Pancreas (tissue), 10 donors: ENCODE results near the gene ACBD7. TPM values are rescaled to one million over a fixed set of nuclear protein-coding genes. Genes with fewer than 3 reads are reported as not detected.

Experiments used
- ATAC-seq, 4 donors: fragments of 200-7000 bp; cut with Tn5 transposase; one replicate each; pipeline versions ENCODE4 v1.8.0 to v1.9.1; 2020; ENCODE audit warnings: mild to moderate bottlenecking in 4 of 4, moderate library complexity in 4 of 4
- DNase-seq, 6 donors: peaks; one replicate each; pipeline ENCODE4 v3.0.0-alpha.2; 2020
- FAIRE-seq: peaks from 2 replicates; lab custom pipeline; 2012; peaks lifted over from hg19 to GRCh38; lab: Jason Lieb, UNC
- H3K27ac ChIP-seq, 4 donors: fragments of 200-600 bp; sonication (generic); 1 replicate in 3 of 4; 2 replicates in 1 of 4; pipeline versions ENCODE4 v1.5.0 to v1.8.0; 2020
- H3K27me3 ChIP-seq, 4 donors: fragments of 200-600 bp; one replicate each; pipeline ENCODE4 v1.8.0; 2021
- H3K36me3 ChIP-seq, 3 donors: fragments of 200-600 bp; sonication (generic) in 1 of 3; one replicate each; pipeline versions ENCODE4 v1.5.0 to v1.8.0; 2020 to 2021
- H3K4me1 ChIP-seq, 3 donors: fragments of 200-600 bp; one replicate each; pipeline ENCODE4 v1.8.0; 2021
- H3K4me3 ChIP-seq, 4 donors: fragments of 200-600 bp; sonication (generic) in 2 of 4; one replicate each; pipeline versions ENCODE4 v1.5.0 to v1.8.0; 2020 to 2021
- H3K9me3 ChIP-seq, 4 donors: fragments of 200-600 bp; one replicate each; pipeline ENCODE4 v1.8.0; 2021
- CTCF ChIP-seq, 4 donors: fragments of 200-600 bp; sonication (generic) in 3 of 4; IDR thresholded peaks; one replicate each; pipeline versions ENCODE4 v1.5.0 to v1.8.0; 2021; ENCODE audit warnings: antibody characterized with exemption in 4 of 4
- WGBS, 2 donors: extraction: QIAGEN DNeasy Blood & Tissue Kit; methylation state at CpG; one replicate each; pipeline ENCODE4 v1.1.7; 2013; 5-methylcytosine and 5-hydroxymethylcytosine counted together
- intact Hi-C, 3 donors: fragments of 100-400 bp; cut with DNase I; formaldehyde crosslinking; loops; one replicate each; pipeline versions ENCODE4 v1.11.1 to v1.14.2; 2022
- polyA plus RNA-seq, 2 donors: library from polyadenylated mRNA; stranded (reverse); fragments of 200-250 nt; gene quantifications; one replicate each; pipeline ENCODE4 v1.2.3, GENCODE V29; 2013
- total RNA-seq, 6 donors: library from RNA; stranded (reverse); fragmentation: NEBNext Ultra II Directional in 4 of 6; extraction: Animal tissue kit (Norgen Biotek cat#: 25700) in 4 of 6; gene quantifications; one replicate each; pipeline versions ENCODE4 v1.2.1 to v1.2.4, GENCODE V29; 2021 to 2023
- donor health status: healthy with polysubstance abuse.
- donor health status: DM: no; HTN: no; CAD: no; lungs with moderate emphysema.
- donor health status: DM: no; HTN: no; CAD: no.
- donor health status: control.
- donor health status: control.
- donor health status: Bipolar disorder and iron deficiency.
- donor health status: DM: yes; HTN: yes; CAD: no.
- donor health status: DM: no; HTN: no; CAD: no.
- donor health status: DM: no; HTN: no; CAD: no.
- donor health status: DM: yes; HTN: yes; CAD: no.

The ACBD7 gene
- under 1 TPM in 4 of 6 donors, not detected in 2; 0.13 to 0.59 (median 0.30) TPM for total RNA-seq
- under 1 TPM in 1 of 2 donors, not detected in 1; 0.07 TPM for polyA plus RNA-seq

DNA sequence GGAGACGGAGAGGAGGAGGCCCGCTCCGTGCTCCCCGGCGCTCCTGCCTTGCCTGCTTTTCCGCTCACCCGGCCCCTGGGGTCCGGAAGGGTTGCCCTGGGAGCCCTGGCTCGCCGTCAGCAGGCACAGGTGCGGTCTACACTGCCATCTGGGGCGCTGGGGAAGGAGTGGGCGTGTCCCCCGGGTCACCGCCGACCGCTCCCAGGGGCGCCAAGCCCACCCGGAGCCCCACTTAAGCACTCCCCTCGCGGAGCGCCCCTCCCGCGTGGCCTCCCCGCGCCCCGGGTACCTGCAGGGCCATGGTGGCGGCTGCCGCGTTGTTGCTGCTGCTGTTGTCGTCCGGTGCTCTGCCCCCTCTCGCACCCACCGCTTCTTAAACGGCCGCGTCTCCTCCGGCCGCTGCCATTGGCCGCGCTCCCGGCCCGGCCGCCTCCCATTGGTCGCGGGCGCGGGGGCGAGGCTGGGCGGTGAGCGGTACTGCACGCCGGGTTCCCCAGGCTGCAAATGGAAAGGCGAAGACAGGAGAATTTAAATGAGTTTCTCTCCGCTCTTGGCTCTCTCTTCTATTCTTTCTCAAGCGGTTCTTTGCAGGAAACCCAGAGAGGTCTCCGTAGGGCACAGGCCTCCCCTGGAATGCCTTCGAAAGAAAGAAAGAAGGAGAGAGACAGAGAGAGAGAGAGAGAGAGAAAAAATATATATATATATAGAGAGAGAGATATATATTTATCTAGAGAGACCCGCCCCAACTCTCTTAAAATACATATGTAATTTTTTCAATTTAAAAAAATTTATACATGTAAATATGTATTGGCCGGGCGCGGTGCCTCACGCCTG, at the start of gene ACBD7:
TSS of gene ACBD7 (minus strand) at position 349 of the 834 bp plus-strand sequence. CDS start at position 301, 48 bp downstream.
- intact Hi-C loops = no loop called here
- Histone ChIP-seq H3K4me1 (peaks cover 0 to 3% (median 0%) of the 10 kb centered on the region in 3 donors), H3K4me3 (peak within 1 kb of the TSS; percentile 55 to 68 (median 59)), H3K36me3 (no peaks in the 10 kb centered on the region), H3K9me3 (no peaks in the 10 kb centered on the region), H3K27ac (no peak within 1 kb of the TSS), H3K27me3 (no peaks in the 10 kb centered on the region)
- ATAC-seq = peak; percentile 96 to 99 (median 98)
- peak; percentile 49 to 69 (median 60) for TF ChIP-seq CTCF (IDR thresholded peaks at IDR 0.05)
- peak; percentile 67 to 93 (median 79) for DNase-seq
- WGBS, 2 donors = 6 to 7% methylated on average over 51 to 63 of the region's 63 CpGs
- FAIRE-seq = no peak

DNA sequence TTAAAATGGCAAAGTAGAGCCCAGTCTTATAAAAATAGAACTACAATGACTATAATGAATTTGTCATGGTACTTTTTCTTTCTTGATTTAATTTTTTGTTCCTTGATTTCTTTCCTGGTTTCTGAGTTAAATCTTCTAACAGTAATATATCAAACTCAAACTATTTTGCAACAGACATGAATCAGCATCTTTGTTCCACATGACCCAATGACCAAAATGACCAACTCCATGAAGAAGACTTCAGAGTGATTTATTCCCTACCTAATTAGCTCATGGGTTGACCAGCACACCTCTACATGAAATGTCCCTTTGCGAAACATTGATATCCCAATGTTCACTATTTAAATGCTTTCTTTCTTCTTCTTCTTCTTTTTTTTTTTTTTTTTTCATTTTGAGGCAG, 49.1 kb upstream of the ACBD7 start:
- peaks cover 0 to 4% (median 0%) of the 10 kb centered on the region in 3 donors for H3K4me1 ChIP-seq
- intact Hi-C loops = no loop called here
- WGBS, 2 donors = 100% methylated on average over 1 of the region's 1 CpG
- H3K4me3 ChIP-seq = no peak overlapping the region
- H3K9me3 ChIP-seq = no peaks in the 10 kb centered on the region
- no peaks in the 10 kb centered on the region for H3K27me3 ChIP-seq
- FAIRE-seq (no peak), ATAC-seq (no peak), DNase-seq (no peak)
- TF ChIP-seq CTCF (IDR thresholded peaks at IDR 0.05) = no peak
- H3K36me3 ChIP-seq = peaks cover 0 to 20% (median 8%) of the 10 kb centered on the region in 3 donors
- H3K27ac ChIP-seq = no peak overlapping the region

DNA sequence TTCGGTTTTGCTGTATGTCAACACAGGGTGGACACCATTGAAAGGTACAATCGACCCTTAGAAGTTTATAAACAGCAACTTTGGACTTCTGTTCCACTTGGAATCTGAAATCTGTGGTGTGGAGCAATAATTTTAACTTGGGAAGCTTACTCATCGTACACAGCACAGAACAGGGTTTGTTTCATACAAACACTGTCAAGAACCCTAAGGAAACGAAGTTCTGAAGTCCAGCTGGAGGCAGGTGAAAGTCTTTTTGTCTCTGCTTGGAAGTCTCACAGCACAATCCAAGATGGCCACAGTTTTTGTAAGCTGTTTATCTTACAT, 48.4 kb upstream of the ACBD7 start:
- TF ChIP-seq CTCF (IDR thresholded peaks at IDR 0.05) = no peak
- Histone ChIP-seq H3K27ac (no peak overlapping the region), H3K36me3 (peaks cover 0 to 20% (median 13%) of the 10 kb centered on the region in 3 donors), H3K9me3 (no peaks in the 10 kb centered on the region), H3K4me1 (no peaks in the 10 kb centered on the region), H3K27me3 (no peaks in the 10 kb centered on the region), H3K4me3 (no peak overlapping the region)
- DNase-seq = no peak
- no peak for FAIRE-seq
- no peak for ATAC-seq
- intact Hi-C loops = no loop called here
- WGBS, 2 donors = 73 to 88% methylated on average over 4 of the region's 4 CpGs

- DNase-seq (no peak), FAIRE-seq (no peak), ATAC-seq (no peak)
- H3K36me3 ChIP-seq = peaks cover 0 to 20% (median 13%) of the 10 kb centered on the region in 3 donors
- no peaks in the 10 kb centered on the region for H3K4me1 ChIP-seq
- intact Hi-C loops = no loop called here
- TF ChIP-seq CTCF (IDR thresholded peaks at IDR 0.05) = no peak
- H3K27me3 ChIP-seq = no peaks in the 10 kb centered on the region
- no peak overlapping the region for H3K4me3 ChIP-seq
- WGBS, 2 donors = 92 to 97% methylated on average over 11 of the region's 11 CpGs
- no peaks in the 10 kb centered on the region for H3K9me3 ChIP-seq
- no peak overlapping the region for H3K27ac ChIP-seq
Observed at GRCh38 chr10:15136129-15137035, 47.8 kb upstream of the ACBD7 start.
